ENCODE data around the gene AKAP6.
"Not testable (repeated sequence)": the region's sequence is repeated elsewhere in the genome, so short reads cannot be mapped to it uniquely, and the experiment has no call there.

AKAP6 gene

GRCh38 chr14:32785585-32785984, 456.5 kb downstream of the AKAP6 start:
- no peak for DNase-seq

GRCh38 chr14:32786886-32787285, 457.8 kb downstream of the AKAP6 start:
- no peak for DNase-seq

GRCh38 chr14:32793033-32793432, 463.9 kb downstream of the AKAP6 start:
- not testable (repeated sequence) for DNase-seq

GRCh38 chr14:32800320-32800719, 471.2 kb downstream of the AKAP6 start:
- no peak for DNase-seq

GRCh38 chr14:32802295-32802694, 473.2 kb downstream of the AKAP6 start:
- DNase-seq = no peak

- no peak for DNase-seq
These were observed 476.9 kb downstream of the AKAP6 start for GRCh38 chr14:32805979-32806378.

GRCh38 chr14:32808644-32809043, 479.5 kb downstream of the AKAP6 start:
- DNase-seq = no peak

GRCh38 chr14:32809255-32809654, 480.2 kb downstream of the AKAP6 start:
- no peak for DNase-seq

GRCh38 chr14:32813401-32813800, 484.3 kb downstream of the AKAP6 start:
- DNase-seq = no peak

GRCh38 chr14:32814721-32815120, 485.6 kb downstream of the AKAP6 start:
- DNase-seq = no peak

GRCh38 chr14:32816588-32816987, 487.5 kb downstream of the AKAP6 start:
- DNase-seq = no peak

- no peak for DNase-seq
These were observed 488.7 kb downstream of the AKAP6 start for GRCh38 chr14:32817780-32818179.

- DNase-seq = no peak
These were observed 489.5 kb downstream of the AKAP6 start for GRCh38 chr14:32818581-32818980.

GRCh38 chr14:32820181-32820580, 491.1 kb downstream of the AKAP6 start:
- DNase-seq = no peak

- DNase-seq = no peak
These were observed 491.6 kb downstream of the AKAP6 start for GRCh38 chr14:32820682-32821081.

- no peak for DNase-seq
These were observed 493.0 kb downstream of the AKAP6 start for GRCh38 chr14:32821964-32822653.

- no peak for DNase-seq
These were observed 494.6 kb downstream of the AKAP6 start for GRCh38 chr14:32823706-32824105.

GRCh38 chr14:32824195-32824594, 495.1 kb downstream of the AKAP6 start:
- DNase-seq = no peak

- no peak for DNase-seq
These were observed 496.0 kb downstream of the AKAP6 start for GRCh38 chr14:32825058-32825457.

- no peak for DNase-seq
These were observed 497.4 kb downstream of the AKAP6 start for GRCh38 chr14:32826404-32827082.

- DNase-seq = no peak
These were observed 498.4 kb downstream of the AKAP6 start for GRCh38 chr14:32827514-32827913.

- DNase-seq = no peak
These were observed 506.8 kb downstream of the AKAP6 start for GRCh38 chr14:32835924-32836323.

- no peak for DNase-seq
These were observed 512.6 kb downstream of the AKAP6 start for GRCh38 chr14:32841698-32842097.

- DNase-seq = no peak
These were observed 517.8 kb downstream of the AKAP6 start for GRCh38 chr14:32846821-32847365.
